Astrocyte of the spinal cord (primary cell): ENCODE measurements around the gene BCL11A.

Experiments used
- DNase-seq: peaks from one replicate; pipeline ENCODE4 v3.0.0; 2011; ENCODE audit warnings: low read depth, low spot score
- H3K4me3 ChIP-seq: 2 replicates; pipeline ENCODE4 v1.5.1; 2011; ENCODE audit warnings: low read depth, mild to moderate bottlenecking, low read length, moderate library complexity
- CTCF ChIP-seq: IDR thresholded peaks from 2 replicates; pipeline ENCODE4 v1.5.1; 2012; ENCODE audit warnings: low read depth, mild to moderate bottlenecking, low read length, inconsistent platforms
- in situ Hi-C: cut with HindIII; loops from 2 replicates; pipeline ENCODE4 v1.10.0; 2017; ENCODE audit warnings: low sequenced_read_pairs

BCL11A gene

GRCh38 chr2:60470340-60470739, 83.1 kb downstream of the BCL11A start:
- no peak overlapping the region for H3K4me3 ChIP-seq
- in situ Hi-C loops = no loop called here
- no peak for DNase-seq
- no peak for TF ChIP-seq CTCF

- no peak for DNase-seq
- no peak overlapping the region for H3K4me3 ChIP-seq
- in situ Hi-C loops = no loop called here
- no peak for TF ChIP-seq CTCF
Observed at GRCh38 chr2:60469536-60470317, 83.7 kb downstream of the BCL11A start.

GRCh38 chr2:60468382-60469085, 84.9 kb downstream of the BCL11A start:
- peak; percentile 28 for DNase-seq
- in situ Hi-C loops = no loop called here
- no peak overlapping the region for H3K4me3 ChIP-seq
- TF ChIP-seq CTCF = no peak

GRCh38 chr2:60466161-60466702, 87.2 kb downstream of the BCL11A start:
- DNase-seq = no peak
- in situ Hi-C loops = no loop called here
- TF ChIP-seq CTCF = no peak
- H3K4me3 ChIP-seq = no peak overlapping the region

GRCh38 chr2:60465736-60466135, 87.7 kb downstream of the BCL11A start:
- no peak for TF ChIP-seq CTCF
- H3K4me3 ChIP-seq = no peak overlapping the region
- in situ Hi-C loops = no loop called here
- DNase-seq = no peak

GRCh38 chr2:60463249-60463648, 90.2 kb downstream of the BCL11A start:
- no peak overlapping the region for H3K4me3 ChIP-seq
- DNase-seq = peak; percentile 64
- no peak for TF ChIP-seq CTCF
- in situ Hi-C loops = no loop called here
